Neural crest cell (in vitro differentiated cells): ENCODE measurements around the gene RPS2. TPM values are rescaled to one million over a fixed set of nuclear protein-coding genes. Genes with fewer than 3 reads are reported as not detected.

ENCODE experiments used
- DNase-seq: peaks from one replicate; pipeline ENCODE4 v3.0.0; 2021; ENCODE audit warnings: low read depth, mixed read lengths, low spot score
- H3K27ac Mint-ChIP-seq: one replicate; pipeline ENCODE4 v1.8.0; 2021; ENCODE audit warnings: mild to moderate bottlenecking, mixed read lengths; ENCODE audit not compliant: unreplicated experiment
- H3K27me3 Mint-ChIP-seq: 2 replicates; pipeline ENCODE4 v1.8.0; 2021; ENCODE audit warnings: low read depth, mild to moderate bottlenecking, mixed read lengths
- H3K36me3 Mint-ChIP-seq: 2 replicates; pipeline ENCODE4 v1.8.0; 2021; ENCODE audit warnings: low read depth, mild to moderate bottlenecking, mixed read lengths
- H3K4me1 Mint-ChIP-seq: 2 replicates; pipeline ENCODE4 v1.8.0; 2021; ENCODE audit warnings: mixed read lengths
- H3K4me3 Mint-ChIP-seq: one replicate; pipeline ENCODE4 v1.8.0; 2021; ENCODE audit warnings: mild to moderate bottlenecking, mixed read lengths
- H3K9me3 Mint-ChIP-seq: 2 replicates; pipeline ENCODE4 v1.8.0; 2021; ENCODE audit warnings: mixed read lengths
- total RNA-seq: library from RNA; stranded (reverse); gene quantifications from 2 replicates; pipeline ENCODE4 v1.2.1, GENCODE V29; 2021
- TF ChIP-seq, protein P1 (sequence below): fragments of 200-600 bp; sonication (generic); conservative IDR thresholded peaks from 2 replicates; pipeline ENCODE4 v1.5.0; 2021; ENCODE audit warnings: antibody characterized with exemption, mild to moderate bottlenecking

RPS2 gene
- total RNA-seq, 1 donor from 2014 or later = 3,508 TPM

- Mint-ChIP-seq H3K27me3 (no peaks in the 10 kb centered on the region), H3K4me3 (no peak overlapping the region), H3K36me3 (no peaks in the 10 kb centered on the region), H3K9me3 (peaks cover 2% of the 10 kb centered on the region), H3K4me1 (peaks cover 5% of the 10 kb centered on the region), H3K27ac (no peak overlapping the region)
- TF ChIP-seq, protein P1, sequence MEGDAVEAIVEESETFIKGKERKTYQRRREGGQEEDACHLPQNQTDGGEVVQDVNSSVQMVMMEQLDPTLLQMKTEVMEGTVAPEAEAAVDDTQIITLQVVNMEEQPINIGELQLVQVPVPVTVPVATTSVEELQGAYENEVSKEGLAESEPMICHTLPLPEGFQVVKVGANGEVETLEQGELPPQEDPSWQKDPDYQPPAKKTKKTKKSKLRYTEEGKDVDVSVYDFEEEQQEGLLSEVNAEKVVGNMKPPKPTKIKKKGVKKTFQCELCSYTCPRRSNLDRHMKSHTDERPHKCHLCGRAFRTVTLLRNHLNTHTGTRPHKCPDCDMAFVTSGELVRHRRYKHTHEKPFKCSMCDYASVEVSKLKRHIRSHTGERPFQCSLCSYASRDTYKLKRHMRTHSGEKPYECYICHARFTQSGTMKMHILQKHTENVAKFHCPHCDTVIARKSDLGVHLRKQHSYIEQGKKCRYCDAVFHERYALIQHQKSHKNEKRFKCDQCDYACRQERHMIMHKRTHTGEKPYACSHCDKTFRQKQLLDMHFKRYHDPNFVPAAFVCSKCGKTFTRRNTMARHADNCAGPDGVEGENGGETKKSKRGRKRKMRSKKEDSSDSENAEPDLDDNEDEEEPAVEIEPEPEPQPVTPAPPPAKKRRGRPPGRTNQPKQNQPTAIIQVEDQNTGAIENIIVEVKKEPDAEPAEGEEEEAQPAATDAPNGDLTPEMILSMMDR = no peak
- DNase-seq = no peak
Measured at GRCh38 chr16:1950047-1950446, 14.6 kb downstream of the RPS2 start.

- Mint-ChIP-seq H3K27ac (no peak overlapping the region), H3K4me3 (no peak overlapping the region), H3K9me3 (peaks cover 2% of the 10 kb centered on the region), H3K27me3 (no peaks in the 10 kb centered on the region), H3K36me3 (no peaks in the 10 kb centered on the region), H3K4me1 (peaks cover 6% of the 10 kb centered on the region)
- TF ChIP-seq, protein P1 = no peak
- DNase-seq = no peak
Measured at GRCh38 chr16:1949507-1949906, 15.1 kb downstream of the RPS2 start.

GRCh38 chr16:1947369-1947670, 17.3 kb downstream of the RPS2 start:
- no peak for DNase-seq
- H3K36me3 Mint-ChIP-seq = no peaks in the 10 kb centered on the region
- no peak overlapping the region for H3K27ac Mint-ChIP-seq
- no peaks in the 10 kb centered on the region for H3K9me3 Mint-ChIP-seq
- H3K4me1 Mint-ChIP-seq = peaks cover 9% of the 10 kb centered on the region
- H3K27me3 Mint-ChIP-seq = no peaks in the 10 kb centered on the region
- TF ChIP-seq, protein P1 = no peak
- no peak overlapping the region for H3K4me3 Mint-ChIP-seq

- no peak overlapping the region for H3K27ac Mint-ChIP-seq
- H3K4me1 Mint-ChIP-seq = peaks cover 9% of the 10 kb centered on the region
- no peaks in the 10 kb centered on the region for H3K9me3 Mint-ChIP-seq
- DNase-seq = no peak
- no peaks in the 10 kb centered on the region for H3K36me3 Mint-ChIP-seq
- no peaks in the 10 kb centered on the region for H3K27me3 Mint-ChIP-seq
- TF ChIP-seq, protein P1 = no peak
- H3K4me3 Mint-ChIP-seq = no peak overlapping the region
Measured at GRCh38 chr16:1946495-1947368, 17.9 kb downstream of the RPS2 start.

DNA sequence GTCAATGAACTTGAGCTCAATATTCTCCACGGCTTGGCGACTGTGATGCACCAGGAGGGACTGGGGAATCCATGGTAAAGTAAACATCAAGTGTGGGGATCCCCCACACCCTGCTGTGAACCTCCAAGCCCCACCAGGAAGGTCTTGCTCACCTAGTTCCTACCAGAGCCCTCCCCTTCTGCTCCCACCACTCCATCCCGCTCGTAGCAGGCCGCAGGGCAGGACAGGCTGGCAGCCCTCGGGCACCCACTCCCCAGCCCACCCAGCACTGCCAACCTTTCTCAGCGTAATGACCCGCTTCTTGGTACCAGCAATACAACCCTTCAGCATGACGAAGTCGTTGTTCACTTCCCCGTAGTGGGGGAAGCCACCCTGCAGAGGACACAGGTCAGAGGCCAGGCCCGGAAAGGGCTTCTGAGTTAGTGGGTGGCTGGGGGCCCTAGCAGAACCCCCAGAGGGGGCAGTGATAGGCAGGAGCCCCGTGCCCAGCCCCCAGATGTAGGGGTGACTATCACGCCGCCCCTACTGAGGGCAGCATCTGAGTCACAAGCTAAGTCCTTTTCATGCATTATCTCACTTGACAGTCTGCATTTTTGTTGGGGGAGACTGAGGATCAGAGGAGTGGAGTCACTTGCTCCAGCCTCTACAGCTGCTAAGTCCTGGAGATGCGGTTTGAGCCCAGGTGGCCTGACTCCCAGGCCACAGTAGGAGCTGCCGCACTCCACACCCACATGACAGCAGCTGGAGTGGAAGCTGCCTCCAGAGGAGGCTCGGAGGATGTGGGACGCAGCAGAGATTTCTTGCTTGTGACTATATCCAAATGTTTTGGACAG, 18.9 kb downstream of the RPS2 start:
- peaks cover 14% of the 10 kb centered on the region for H3K4me1 Mint-ChIP-seq
- H3K9me3 Mint-ChIP-seq = no peaks in the 10 kb centered on the region
- no peaks in the 10 kb centered on the region for H3K36me3 Mint-ChIP-seq
- no peak overlapping the region for H3K4me3 Mint-ChIP-seq
- TF ChIP-seq, protein P1 = no peak
- H3K27ac Mint-ChIP-seq = no peak overlapping the region
- DNase-seq = no peak
- H3K27me3 Mint-ChIP-seq = no peaks in the 10 kb centered on the region
